ENCODE data around the gene MMP15. TPM values are rescaled to one million over a fixed set of nuclear protein-coding genes. Genes with fewer than 3 reads are reported as not detected.
A peak's percentile ranks its signal among the peaks of the same experiment; 100 is the strongest.

MMP15 gene
- total and polyA plus RNA-seq, 7 donors: 2.3 to 54.0 (median 10.5) TPM

DNA sequence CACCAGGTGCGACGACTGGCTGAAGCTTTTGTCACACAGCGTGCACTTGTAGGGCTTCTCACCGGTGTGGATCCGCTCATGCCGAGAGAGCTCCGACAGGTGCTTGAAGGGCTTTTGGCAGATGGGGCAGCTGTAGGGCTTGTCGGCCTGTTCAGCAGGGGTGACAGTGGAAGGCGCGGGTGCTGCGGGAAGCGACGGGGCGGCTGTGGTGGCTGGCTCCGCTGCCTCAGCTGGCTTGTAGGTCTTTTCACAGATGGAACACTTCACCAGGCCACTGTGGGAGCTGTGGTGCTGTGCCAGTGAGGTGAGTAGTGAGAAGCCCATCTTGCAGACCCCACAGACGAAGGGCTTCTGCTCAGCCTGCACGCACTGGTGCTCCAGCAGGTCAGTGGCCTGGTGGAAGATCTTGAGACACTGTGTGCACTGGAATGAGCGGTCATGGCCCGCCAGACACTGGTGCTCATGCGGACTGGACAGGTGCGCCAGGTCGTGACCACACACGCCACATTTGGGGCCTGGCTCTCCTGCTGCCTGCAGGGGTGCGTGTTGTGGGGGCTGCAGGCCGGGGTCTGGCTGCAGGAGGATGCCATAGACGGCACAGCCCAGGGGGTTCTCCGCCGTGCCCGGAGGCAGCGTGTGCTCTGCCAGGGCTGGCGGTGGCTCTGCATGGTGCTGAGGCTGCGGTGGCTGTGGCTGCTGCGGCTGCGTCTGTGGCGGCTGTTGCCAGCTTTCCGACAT lies 27.9 kb upstream of the MMP15 start:
- peaks cover 0 to 53% (median 28%) of the 10 kb centered on the region in 4 donors for H3K4me1 ChIP-seq
- WGBS, 2 donors: 96% methylated on average over 36 of the region's 36 CpGs
- intact Hi-C loops (cut with DNase I): no loop called here
- H3K9me3 ChIP-seq: no peaks in the 10 kb centered on the region
- H3K27me3 ChIP-seq: no peaks in the 10 kb centered on the region
- peaks cover 7 to 46% (median 27%) of the 10 kb centered on the region in 4 donors for H3K36me3 ChIP-seq
- no peak overlapping the region for H3K27ac ChIP-seq
- TF ChIP-seq POLR2AphosphoS5 (IDR thresholded peaks at IDR 0.05): no peak
- TF ChIP-seq EP300 (IDR thresholded peaks at IDR 0.05): no peak
- TF ChIP-seq CTCF (IDR thresholded peaks at IDR 0.05): no peak
- no peak for TF ChIP-seq POLR2A (IDR thresholded peaks at IDR 0.05)
- no peak for DNase-seq
- no peak overlapping the region for H3K4me3 ChIP-seq

DNA sequence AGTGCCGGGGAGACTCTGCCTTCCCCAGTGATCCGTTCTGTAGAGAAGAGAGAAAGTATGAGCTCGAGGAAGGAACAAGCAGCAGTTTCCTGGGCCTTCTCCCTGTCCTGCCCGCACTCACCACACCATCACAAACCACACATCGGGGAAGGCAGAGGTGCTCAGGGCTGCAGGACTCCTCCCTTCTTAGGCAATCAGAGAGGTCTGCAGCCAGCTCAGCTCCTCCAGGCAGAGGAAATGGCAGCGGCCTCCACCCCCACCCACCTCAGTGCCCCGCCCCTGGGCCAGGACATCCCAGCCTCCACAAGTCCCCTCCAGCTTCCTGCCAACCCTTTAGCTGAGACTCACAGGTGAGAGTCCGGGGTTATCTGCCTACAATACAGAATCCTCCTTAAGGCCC lies 27.1 kb upstream of the MMP15 start:
- TF ChIP-seq POLR2A (IDR thresholded peaks at IDR 0.05) (no peak), POLR2AphosphoS5 (IDR thresholded peaks at IDR 0.05) (no peak), CTCF (IDR thresholded peaks at IDR 0.05) (no peak), EP300 (IDR thresholded peaks at IDR 0.05) (no peak)
- no peak overlapping the region for H3K4me3 ChIP-seq
- peaks cover 7 to 54% (median 29%) of the 10 kb centered on the region in 4 donors for H3K36me3 ChIP-seq
- peaks cover 0 to 53% (median 28%) of the 10 kb centered on the region in 4 donors for H3K4me1 ChIP-seq
- no peak for DNase-seq
- no peaks in the 10 kb centered on the region for H3K27me3 ChIP-seq
- 59 to 68% methylated on average over 8 of the region's 8 CpGs for WGBS, 2 donors
- intact Hi-C loops (cut with DNase I): no loop called here
- peak overlapping the region in 1 of 4 donors; percentile 11 for H3K27ac ChIP-seq
- H3K9me3 ChIP-seq: no peaks in the 10 kb centered on the region

GRCh38 chr16:57998992-57999365 lies 26.6 kb upstream of the MMP15 start:
- WGBS, 2 donors: 85% methylated on average over 3 of the region's 3 CpGs
- Histone ChIP-seq H3K4me1 (peaks cover 0 to 53% (median 28%) of the 10 kb centered on the region in 4 donors), H3K27ac (peak overlapping the region; percentile 19 to 98 (median 96)), H3K36me3 (peaks cover 7 to 54% (median 28%) of the 10 kb centered on the region in 4 donors), H3K9me3 (no peaks in the 10 kb centered on the region), H3K27me3 (no peaks in the 10 kb centered on the region), H3K4me3 (peak overlapping the region in 1 of 4 donors; percentile 74)
- intact Hi-C loops (cut with DNase I): no loop called here
- no peak for TF ChIP-seq CTCF (IDR thresholded peaks at IDR 0.05)
- TF ChIP-seq EP300 (IDR thresholded peaks at IDR 0.05): no peak
- TF ChIP-seq POLR2AphosphoS5 (IDR thresholded peaks at IDR 0.05): no peak
- no peak for DNase-seq

GRCh38 chr16:57999366-57999970 lies 26.1 kb upstream of the MMP15 start:
- Histone ChIP-seq H3K27me3 (no peaks in the 10 kb centered on the region), H3K4me1 (peaks cover 0 to 51% (median 28%) of the 10 kb centered on the region in 4 donors), H3K4me3 (peak overlapping the region; percentile 48 to 91 (median 82)), H3K9me3 (no peaks in the 10 kb centered on the region), H3K27ac (peak overlapping the region; percentile 93 to 98 (median 96)), H3K36me3 (peaks cover 7 to 54% (median 23%) of the 10 kb centered on the region in 4 donors)
- 15 to 22% methylated on average over 6 of the region's 6 CpGs for WGBS, 2 donors
- intact Hi-C loops (cut with DNase I): no loop called here
- TF ChIP-seq POLR2A (IDR thresholded peaks at IDR 0.05) (no peak), POLR2AphosphoS5 (IDR thresholded peaks at IDR 0.05) (no peak), EP300 (IDR thresholded peaks at IDR 0.05) (no peak), CTCF (IDR thresholded peaks at IDR 0.05) (no peak)
- DNase-seq: no peak
